ENCODE results near the gene STYK1.
A peak's percentile ranks its signal among the peaks of the same experiment; 100 is the strongest.
"Not testable (repeated sequence)": the region's sequence is repeated elsewhere in the genome, so short reads cannot be mapped to it uniquely, and the experiment has no call there.

STYK1 gene

DNA sequence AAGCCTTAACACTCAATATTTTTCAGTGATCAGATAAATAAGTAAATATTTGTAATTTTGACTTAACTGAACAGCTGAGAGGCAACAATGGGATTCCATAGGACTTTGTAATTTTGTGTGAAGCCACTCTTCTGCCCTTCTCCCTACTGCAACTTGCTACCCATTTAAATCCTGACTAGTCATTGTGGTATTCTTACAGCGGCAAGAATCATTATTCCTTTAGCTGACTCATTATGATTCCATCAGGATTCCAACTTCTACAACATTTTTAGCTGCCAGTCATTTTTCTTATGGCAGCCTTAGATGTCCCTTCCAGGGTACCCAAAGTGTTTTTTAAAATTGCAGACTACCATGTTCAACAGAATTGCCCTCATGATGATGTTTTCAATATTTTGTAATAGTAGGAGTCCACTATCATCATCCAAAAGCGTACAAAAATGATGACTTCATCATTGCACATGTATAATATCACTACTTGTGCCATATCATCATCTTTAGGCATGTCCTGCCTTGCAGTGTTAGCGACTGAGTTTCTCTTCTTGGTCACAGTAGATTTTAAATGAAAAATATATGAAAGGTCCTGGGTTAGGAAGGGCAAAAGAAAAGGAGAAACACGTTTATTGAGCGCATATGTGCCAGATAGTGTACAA lies 55.4 kb downstream of the STYK1 start:
- no peak for DNase-seq

DNA sequence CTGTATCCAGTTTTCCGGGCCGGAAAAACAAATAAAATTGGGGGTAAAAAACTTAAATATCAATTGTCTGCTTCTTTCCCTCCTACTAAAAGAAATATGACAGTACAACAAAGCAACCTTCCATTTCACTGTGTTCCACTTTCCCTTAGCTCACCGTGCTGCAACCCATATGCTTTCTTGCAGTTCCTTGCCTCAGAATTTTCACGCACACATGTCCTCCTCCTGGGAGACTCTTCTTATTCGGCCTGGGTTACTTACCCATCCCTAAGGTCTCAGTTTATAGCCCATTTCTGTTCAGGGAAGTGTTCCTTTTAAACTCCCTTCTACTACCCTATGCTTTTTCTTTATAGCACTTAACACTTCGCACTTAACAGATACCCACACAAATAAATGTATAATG lies 56.0 kb downstream of the STYK1 start:
- DNase-seq, result no peak

DNA sequence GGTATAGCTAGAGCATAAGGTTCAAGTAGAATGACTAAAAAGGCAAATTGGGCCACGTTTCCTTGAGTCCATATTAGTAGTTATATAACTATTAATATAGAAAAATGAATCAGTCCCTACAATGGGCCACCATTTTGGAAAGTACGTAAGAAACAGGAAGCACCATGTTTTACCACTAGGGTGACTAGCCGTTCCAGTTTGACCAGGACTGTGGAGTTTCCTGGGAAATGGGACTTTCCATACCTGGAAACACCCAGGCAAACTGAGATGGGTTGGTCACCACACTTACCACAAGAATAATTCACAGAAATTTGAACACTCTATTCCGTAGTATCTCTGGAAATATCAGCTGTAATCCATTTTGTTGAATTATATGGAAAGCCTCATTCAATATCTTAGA lies 58.3 kb downstream of the STYK1 start:
- no peak for DNase-seq

DNA sequence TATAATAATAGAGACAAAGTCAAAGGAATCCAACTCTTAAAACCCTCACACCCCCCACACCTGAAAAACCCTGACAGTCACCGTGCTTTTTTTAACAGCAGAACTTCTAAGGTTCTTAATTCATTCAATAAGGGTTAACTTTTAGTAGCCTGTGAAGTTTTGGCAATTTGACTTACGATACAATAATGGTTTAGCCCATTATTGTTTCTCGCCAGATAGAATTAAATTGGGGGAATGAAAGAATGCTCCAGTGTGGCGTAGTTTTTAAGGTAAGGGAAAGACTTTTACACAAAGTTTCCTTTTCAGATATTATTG lies 59.8 kb downstream of the STYK1 start:
- DNase-seq, result no peak

DNA sequence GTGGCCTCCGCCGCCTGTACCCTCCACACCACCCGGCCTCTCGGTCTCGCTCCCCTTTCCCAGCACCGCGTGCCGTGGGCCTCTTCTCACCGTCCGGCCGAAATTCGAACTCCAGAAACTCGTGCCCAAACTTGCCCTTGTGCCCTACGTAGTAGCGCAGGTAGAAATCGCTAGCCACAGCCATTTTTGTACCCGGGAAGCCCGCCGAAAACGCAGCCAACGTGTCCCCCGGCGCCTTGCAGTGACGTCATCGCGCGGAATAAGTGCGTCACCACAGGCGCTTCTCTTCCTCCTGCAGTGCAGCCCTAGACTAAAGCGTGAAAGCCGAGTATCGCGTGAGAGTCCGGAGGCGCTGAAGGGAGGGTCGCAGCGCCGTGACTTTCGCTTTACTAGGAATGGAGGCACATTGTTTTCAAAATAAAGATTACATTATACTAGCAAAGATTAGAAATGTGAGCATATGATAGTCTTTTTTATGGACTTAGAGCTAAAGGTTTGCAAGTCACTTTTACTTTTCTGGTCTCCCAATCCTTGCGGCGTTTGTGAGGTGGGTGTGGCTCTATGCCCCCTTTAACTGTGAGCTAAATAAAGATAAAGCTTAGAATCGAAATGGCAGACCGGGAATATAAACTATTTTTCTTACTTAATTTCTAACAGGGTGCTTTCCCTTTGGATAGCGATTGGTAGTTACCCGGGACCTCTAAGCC lies 60.4 kb downstream of the STYK1 start, which contains the start of gene MAGOHB:
Gene MAGOHB, minus strand, starts transcription at position 261 of the 707 bp plus-strand sequence. Its CDS starts 77 bp downstream, at position 184.
- DNase-seq, result peak; percentile 76 to 82

DNA sequence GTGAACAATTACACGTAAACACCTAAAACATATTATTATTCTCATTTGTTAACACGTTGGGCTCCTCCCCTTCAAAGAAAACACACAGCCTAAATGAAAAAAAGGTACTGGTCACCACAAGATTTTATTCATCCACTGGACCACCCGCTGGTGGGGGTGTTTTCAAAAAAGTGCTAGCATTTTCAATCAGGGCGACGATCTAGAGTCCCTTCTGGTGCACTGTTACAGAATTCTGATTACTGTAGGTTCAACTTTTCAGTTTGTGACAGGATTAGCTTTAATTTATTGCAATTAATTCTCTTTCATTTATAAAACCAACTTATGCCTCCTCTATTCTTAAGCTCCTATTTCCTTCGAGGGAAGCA lies 60.9 kb downstream of the STYK1 start:
- no peak for DNase-seq

DNA sequence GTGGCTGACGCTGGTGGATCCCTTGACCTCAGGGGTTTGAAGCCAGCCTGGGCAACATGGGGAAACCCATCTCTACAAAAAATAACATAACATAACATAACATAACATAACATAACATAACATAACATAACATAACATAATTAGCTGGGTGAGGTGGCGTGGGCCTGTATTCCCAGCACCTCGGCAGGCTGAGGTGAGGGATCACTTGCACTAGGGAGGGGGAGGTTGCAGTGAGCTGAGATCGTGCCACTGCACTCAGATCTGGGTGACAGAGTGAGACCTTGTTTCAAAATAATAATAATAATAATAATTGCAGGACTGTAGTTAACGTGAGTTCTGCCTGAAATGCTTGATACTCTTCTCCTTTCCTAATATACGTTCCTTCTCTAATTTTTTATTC lies 61.7 kb downstream of the STYK1 start:
- no peak for DNase-seq

DNA sequence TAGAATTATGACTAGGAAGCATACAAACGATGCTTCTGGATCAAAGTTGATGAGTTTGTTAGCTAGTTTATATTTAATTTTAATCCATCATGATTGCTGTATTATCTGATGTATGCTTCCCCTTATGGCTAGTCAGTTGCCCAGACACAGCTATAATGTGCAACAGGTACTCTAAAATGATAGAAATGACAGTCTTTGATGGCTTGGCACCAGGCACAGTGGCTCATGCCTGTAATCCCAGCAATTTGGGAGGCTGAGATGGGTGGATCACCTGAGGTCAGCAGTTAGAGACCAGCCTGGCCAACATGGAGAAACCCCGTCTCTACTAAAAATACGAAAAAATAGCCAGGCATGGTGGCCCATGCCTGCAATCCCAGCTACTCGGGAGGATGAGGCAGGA lies 62.6 kb downstream of the STYK1 start:
- DNase-seq, result not testable (repeated sequence)

DNA sequence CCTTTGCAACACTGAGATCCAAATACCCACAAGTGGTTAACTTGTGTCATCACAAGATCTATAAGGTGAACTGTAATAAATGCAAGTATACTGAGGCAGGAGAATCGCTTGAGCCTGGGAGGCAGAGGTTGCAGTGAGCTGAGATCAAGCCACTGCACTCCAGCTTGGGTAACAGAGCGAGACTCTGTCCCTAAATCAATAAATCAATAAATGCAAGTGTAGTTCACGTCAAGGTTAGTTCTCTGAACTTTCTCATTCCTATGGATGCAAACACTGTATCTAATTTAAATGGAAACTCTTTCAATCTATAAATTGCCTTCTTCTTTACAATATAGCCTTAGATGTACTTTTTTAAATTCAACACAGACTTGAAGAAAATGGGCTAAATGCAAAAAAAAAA lies 63.7 kb downstream of the STYK1 start:
- no peak for DNase-seq

DNA sequence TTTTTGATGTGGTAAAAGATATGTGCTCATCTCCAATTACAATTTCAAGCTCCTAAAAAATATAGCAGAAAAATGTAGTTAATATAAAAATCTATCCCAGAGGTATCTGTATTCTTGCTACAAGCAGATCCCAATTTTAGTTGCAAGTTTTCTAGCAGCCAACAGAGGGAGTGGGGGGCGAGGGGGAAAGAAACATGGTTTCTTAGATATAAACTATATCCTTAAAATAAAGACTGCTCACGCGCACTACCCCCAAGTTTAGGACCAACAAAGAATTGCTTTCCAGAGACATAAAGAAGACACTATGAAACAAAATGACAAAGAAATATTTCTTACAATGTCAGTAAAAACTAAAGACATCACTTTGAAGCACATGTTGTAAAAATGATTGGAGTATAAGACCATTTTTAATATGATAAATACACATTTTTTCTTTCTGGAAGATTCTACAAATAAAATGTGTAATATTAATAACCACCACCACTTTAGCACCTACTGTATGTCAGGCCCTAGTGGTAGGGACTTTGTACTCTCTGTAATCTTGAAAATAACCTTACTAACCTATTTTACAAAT lies 65.9 kb downstream of the STYK1 start:
- no peak for DNase-seq

DNA sequence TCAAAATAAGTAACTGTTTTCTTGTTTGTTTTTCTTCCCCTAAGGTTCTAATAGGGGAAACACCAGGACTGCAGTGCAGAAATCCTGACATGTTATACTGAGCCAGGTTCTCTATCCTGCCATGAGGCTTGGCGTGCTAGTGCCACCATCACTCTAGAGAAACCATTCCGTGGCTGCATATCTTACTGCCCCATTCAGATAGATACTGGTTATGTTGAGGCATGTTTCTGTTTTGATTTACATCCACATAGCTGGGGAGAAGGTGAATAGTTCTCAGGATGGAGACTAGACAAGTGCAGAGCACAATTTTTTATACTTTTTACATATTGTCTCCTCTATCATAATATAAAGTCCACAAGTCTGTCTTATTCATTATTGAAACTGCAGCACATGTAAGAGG lies 72.0 kb downstream of the STYK1 start:
- no peak for DNase-seq

DNA sequence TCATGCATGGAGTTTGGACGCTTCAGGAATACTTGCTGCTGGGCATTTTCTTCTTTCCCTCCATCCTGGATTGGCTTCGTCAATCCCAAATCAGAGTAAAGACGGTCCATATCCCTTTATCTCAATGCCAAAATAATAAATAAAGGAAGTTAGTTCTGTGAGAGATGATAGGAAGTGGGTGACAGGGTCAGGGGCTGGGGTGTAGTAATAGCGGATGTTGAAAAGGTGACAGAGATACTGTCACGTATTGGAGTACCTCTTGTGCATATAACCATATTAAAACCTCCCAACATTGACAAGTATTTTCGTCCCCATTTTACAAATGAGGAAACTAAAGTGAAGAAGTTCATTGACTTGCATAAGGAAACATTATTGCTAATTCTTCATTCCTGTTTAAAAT lies 72.9 kb downstream of the STYK1 start:
- no peak for DNase-seq

DNA sequence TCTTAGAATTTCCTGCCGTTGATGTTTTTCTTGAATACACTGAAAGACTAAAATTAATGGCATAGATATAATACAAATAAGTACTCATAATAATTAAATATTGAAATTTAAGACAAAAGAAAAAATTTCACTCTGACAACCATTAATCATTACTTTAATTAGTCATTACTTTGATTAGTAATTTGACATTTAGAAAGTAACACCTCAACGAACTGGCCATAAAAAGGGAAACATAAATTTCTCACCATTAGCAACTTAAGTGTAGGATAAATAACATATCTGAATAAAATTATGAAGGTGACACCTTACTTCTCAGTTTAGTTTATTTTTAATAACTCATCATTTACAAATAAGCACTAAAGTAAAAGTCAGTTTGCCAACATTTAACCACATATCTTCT lies 78.0 kb downstream of the STYK1 start:
- no peak for DNase-seq

DNA sequence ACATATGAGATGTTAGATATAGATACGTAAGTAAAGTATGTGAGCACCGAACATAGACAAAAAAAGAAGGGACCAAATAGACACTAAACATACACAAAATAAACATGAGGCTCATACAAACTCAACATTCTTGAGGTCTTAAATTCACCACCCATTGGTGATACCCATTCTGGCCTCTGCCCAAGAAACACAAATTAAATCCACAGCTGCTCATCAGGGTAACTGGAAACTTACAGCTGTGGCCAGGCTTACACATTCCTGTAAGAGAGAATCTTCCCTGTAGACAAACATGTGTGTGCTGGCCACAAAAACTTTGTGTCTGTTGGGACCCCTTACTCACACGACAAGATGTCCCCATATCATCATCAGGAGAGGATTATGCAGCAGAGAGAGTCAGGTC lies 82.9 kb downstream of the STYK1 start:
- DNase-seq, result no peak

DNA sequence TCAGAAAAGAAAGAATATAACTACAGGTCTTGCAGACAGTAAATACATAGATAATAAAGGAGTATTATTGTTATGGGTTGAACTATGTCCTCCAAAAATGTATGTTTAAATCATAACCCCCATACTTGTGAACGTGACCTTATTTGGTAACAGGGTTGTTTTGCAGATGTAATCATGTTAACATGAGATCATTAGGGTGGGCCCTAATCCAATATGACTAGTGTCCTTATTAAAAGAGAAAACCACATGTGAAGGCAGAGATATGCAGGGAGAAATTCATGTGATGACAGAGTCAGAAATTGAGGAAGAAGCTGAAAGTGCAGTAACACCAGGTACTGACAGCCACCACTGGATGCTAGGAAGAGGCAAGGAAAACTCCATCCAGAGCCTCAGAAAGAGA lies 89.4 kb downstream of the STYK1 start:
- DNase-seq, result no peak

DNA sequence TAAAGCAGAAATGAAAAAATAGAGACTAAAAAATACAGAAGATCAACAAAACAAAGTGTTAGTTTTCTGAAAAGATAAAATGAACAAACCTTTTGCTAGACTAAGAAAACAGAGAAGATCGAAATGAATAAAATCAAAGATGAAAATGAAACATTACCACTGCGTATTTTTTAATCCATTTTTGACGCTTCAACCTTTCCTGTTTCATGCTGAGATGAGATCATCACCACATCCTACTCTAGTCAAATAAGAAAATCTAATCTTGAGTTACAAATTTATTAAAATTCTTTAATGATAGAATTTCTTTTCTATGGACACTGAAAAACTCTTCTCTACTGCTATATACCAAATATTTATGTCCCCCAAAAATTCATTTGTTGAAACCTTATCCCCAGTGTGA lies 91.1 kb downstream of the STYK1 start:
- DNase-seq, result no peak

DNA sequence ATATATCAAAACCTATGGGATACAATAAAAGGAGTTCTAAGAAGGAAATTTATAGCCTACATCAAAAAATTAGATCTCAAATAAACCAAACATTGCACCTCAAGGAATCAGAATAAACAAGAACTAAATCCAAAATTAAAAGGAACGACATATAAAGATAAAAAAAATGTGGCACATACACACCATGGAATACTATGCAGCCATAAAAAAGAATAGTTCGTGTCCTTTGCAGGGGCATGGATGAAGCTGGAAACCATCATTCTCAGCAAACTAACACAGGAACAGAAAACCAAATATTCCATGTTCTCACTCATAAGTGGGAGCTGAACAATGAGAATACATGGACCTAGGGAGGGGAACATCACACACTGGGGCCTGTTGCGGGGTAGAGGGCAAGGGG lies 91.7 kb downstream of the STYK1 start:
- not testable (repeated sequence) for DNase-seq

DNA sequence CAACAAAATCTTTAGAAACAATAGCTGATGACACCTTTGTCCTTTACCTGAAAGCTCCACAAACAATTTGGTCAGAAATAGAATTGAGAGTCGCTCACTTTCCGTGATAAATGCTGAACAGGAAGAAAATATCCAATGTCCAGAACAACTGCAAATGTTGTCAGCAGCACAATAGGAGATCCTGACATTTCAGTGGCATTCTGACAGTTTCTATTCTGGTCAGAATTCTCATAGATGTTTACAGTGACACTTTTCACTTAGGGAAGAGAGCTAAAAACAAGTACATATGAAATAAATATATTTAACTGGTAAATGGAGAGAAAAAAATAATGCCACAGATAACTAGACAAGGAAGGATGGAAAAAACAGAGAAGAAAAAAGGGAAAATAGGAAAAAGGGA lies 99.5 kb downstream of the STYK1 start:
- no peak for DNase-seq

DNA sequence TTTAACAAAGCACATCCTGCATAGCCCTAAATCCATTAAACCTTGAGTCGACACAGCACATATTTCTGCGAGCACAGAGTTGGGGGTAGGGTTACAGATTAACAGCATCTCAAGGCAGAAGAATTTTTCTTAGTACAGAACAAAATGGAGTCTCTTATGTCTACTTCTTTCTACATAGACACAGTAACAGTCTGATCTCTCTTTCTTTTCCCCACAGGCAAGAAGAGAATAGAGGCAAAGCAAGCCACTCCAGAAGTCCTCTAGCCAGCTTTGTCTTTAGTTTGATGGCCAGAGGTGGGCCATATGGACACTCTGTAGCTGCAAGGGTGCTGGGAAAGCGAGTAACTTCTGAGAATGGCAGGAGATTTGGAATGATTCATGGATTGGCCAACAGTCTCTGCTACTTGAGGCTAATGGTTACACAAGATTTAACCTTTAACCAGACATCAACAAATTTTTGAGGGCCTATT lies 101.8 kb downstream of the STYK1 start:
- not testable (repeated sequence) for DNase-seq

DNA sequence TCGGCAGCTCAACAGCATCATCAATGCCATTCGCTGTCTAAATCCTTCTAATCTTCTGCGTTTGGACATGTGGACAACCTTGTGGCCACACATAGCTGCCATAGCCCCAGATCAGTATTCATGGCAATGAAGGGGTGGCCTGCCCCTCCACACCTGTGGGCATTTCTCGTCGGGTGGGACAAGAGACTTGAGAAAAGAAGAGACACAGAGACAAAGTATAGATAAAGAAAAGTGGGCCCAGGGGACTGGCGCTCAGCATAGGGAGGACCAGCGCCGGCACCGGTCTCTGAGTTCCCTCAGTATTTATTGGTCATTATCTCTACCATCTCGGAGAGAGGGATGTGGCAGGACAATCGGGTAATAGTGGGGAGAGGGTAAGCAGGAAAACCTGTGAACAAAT lies 102.7 kb downstream of the STYK1 start:
- DNase-seq, result no peak

Data from SHP77 (cell line).